GM12878 (cell line): ENCODE results near the gene DCC. TPM values are rescaled to one million over a fixed set of nuclear protein-coding genes. Genes with fewer than 3 reads are reported as not detected.

ENCODE experiments used
- ATAC-seq: fragments of 200-7000 bp; cut with Tn5 transposase; 3 replicates; pipeline ENCODE4 v1.9.1; 2020; ENCODE audit warnings: mild to moderate bottlenecking, moderate library complexity
- BruUV-seq: library from RNA; stranded (reverse); fragments of 400-500 nt; replicated peaks from 2 replicates; lab custom pipeline; 2021; lab: Mats Ljungman, UMichigan
- CTCF ChIA-PET: fragments of 300-600 bp; sonication (Branson Sonifier 250); formaldehyde crosslinking; extraction: SDS; loops from one replicate; lab custom pipeline; 2021; ENCODE audit warnings: inconsistent platforms; lab: Yijun Ruan, JAX
- POLR2A ChIA-PET: fragments of 350-600 bp; formaldehyde crosslinking; extraction: SDS; loops from one replicate; lab custom pipeline; 2021; ENCODE audit warnings: inconsistent platforms; lab: Charles Lee
- RAD21 ChIA-PET: fragments of 300-600 bp; sonication (Branson Sonifier 250); formaldehyde crosslinking; loops from one replicate; lab custom pipeline; 2023; ENCODE audit warnings: antibody characterized with exemption; ENCODE audit not compliant: unreplicated experiment; lab: Charles Lee
- SMC1A ChIA-PET: fragments of 300-600 bp; sonication (Branson Sonifier 250); formaldehyde crosslinking; loops from one replicate; lab custom pipeline; 2023; ENCODE audit not compliant: unreplicated experiment, uncharacterized antibody; lab: Charles Lee
- DNase-seq: peaks from one replicate; pipeline ENCODE4 v3.0.0-alpha.2; 2011; ENCODE audit warnings: low read depth, low spot score
- FAIRE-seq: peaks from 3 replicates; lab custom pipeline; 2011; peaks lifted over from hg19 to GRCh38; lab: Jason Lieb, UNC
- H2AFZ ChIP-seq: 2 replicates; pipeline ENCODE4 v1.6.0; 2011; ENCODE audit warnings: low read depth, low read length, control low read depth; ENCODE audit not compliant: control insufficient read depth
- H3K27ac ChIP-seq: 2 replicates; pipeline ENCODE4 v1.5.1; 2011; ENCODE audit warnings: control low read depth; ENCODE audit not compliant: control insufficient read depth, insufficient read depth
- H3K27me3 ChIP-seq, 2 experiments: replicated peaks in 1 of 2; 2 replicates each; pipeline versions ENCODE4 v1.6.0 to v1.6.1; 2011; ENCODE audit warnings: low read length in 1 of 2; ENCODE audit not compliant: control insufficient read depth in 2 of 2, insufficient read depth in 2 of 2
- H3K36me3 ChIP-seq, 2 experiments: 2 replicates each; pipeline ENCODE4 v1.5.1; 2011; ENCODE audit warnings: low read length in 1 of 2; ENCODE audit not compliant: control insufficient read depth in 2 of 2, insufficient read depth in 2 of 2
- H3K4me1 ChIP-seq: 2 replicates; pipeline ENCODE4 v1.6.1; 2011; ENCODE audit warnings: mild to moderate bottlenecking, low read length, moderate library complexity, mixed read lengths; ENCODE audit not compliant: control insufficient read depth, insufficient read depth
- H3K4me2 ChIP-seq: 2 replicates; pipeline ENCODE4 v1.6.0; 2011; ENCODE audit warnings: control low read depth; ENCODE audit not compliant: control insufficient read depth, insufficient read depth
- H3K4me3 ChIP-seq: fragments of 200-600 bp; sonication (generic); 2 replicates; pipeline ENCODE4 v1.5.1; 2016
- H3K79me2 ChIP-seq: 2 replicates; pipeline ENCODE4 v1.6.0; 2011; ENCODE audit warnings: low read length; ENCODE audit not compliant: control insufficient read depth, insufficient read depth
- H3K9ac ChIP-seq: 2 replicates; pipeline ENCODE4 v1.8.0; 2011; ENCODE audit warnings: low read length, control low read depth, mixed read lengths; ENCODE audit not compliant: control insufficient read depth, insufficient read depth
- H3K9me3 ChIP-seq: replicated peaks from 3 replicates; pipeline ENCODE4 v1.5.1; 2011; ENCODE audit warnings: mild to moderate bottlenecking, low read length; ENCODE audit not compliant: control insufficient read depth, insufficient read depth
- H4K20me1 ChIP-seq: 2 replicates; pipeline ENCODE4 v1.6.0; 2011; ENCODE audit not compliant: control insufficient read depth, insufficient read depth
- EGR1 ChIP-seq, 2 experiments: IDR thresholded peaks; 1 replicate in 1 of 2; 2 replicates in 1 of 2; pipeline ENCODE4 v1.6.1; 2011 to 2012; ENCODE audit warnings: low read depth in 2 of 2, low read length in 2 of 2, borderline replicate concordance in 1 of 2, mild to moderate bottlenecking in 1 of 2, moderate library complexity in 1 of 2
- IRF4 ChIP-seq: IDR thresholded peaks from 2 replicates; pipeline ENCODE4 v1.6.1; 2011; ENCODE audit warnings: low read depth, low read length
- JUNB ChIP-seq: IDR thresholded peaks from 2 replicates; pipeline ENCODE4 v1.6.1; 2016; ENCODE audit warnings: antibody characterized with exemption, mild to moderate bottlenecking
- PML ChIP-seq: IDR thresholded peaks from 2 replicates; pipeline ENCODE4 v1.6.1; 2012; ENCODE audit warnings: low read length, inconsistent platforms
- RCOR1 ChIP-seq: conservative IDR thresholded peaks from 2 replicates; pipeline ENCODE4 v1.6.1; 2012; ENCODE audit warnings: low read depth, low read length, improper control_type of control experiment
- SMAD1 ChIP-seq: fragments of 450-650 bp; IDR thresholded peaks from 2 replicates; pipeline ENCODE4 v1.6.1; 2018; ENCODE audit warnings: mild to moderate bottlenecking, low read depth; ENCODE audit not compliant: partially characterized antibody
- SP1 ChIP-seq: IDR thresholded peaks from one replicate; pipeline ENCODE4 v1.6.1; 2011; ENCODE audit warnings: low read depth, low read length
- YY1 ChIP-seq: IDR thresholded peaks from 2 replicates; pipeline ENCODE4 v1.6.1; 2011; ENCODE audit warnings: low read depth, mild to moderate bottlenecking, low read length
- ZBED1 ChIP-seq: IDR thresholded peaks from 2 replicates; pipeline ENCODE4 v1.6.1; 2016; ENCODE audit warnings: borderline replicate concordance
- ZNF207 ChIP-seq: fragments of 450-650 bp; IDR thresholded peaks from 2 replicates; pipeline ENCODE4 v1.6.1; 2014; ENCODE audit warnings: antibody characterized with exemption, mild to moderate bottlenecking, borderline replicate concordance
- WGBS: methylation state at CpG from one replicate; pipeline ENCODE4 v1.1.6; 2016; ENCODE audit warnings: low lambda C conversion rate; ENCODE audit not compliant: insufficient replicate concordance, insufficient coverage; ENCODE audit errors: missing lambda C conversion rate; 5-methylcytosine and 5-hydroxymethylcytosine counted together
- in situ Hi-C: fragments of 300-500 bp; cut with MboI; formaldehyde crosslinking; loops from 9 replicates; pipeline ENCODE4 v1.14.3; 2018; ENCODE audit warnings: mixed read lengths
- intact Hi-C: fragments of 100-400 bp; cut with micrococcal nuclease; formaldehyde crosslinking; loops from one replicate; pipeline ENCODE4 v1.14.2; 2022; ENCODE audit not compliant: unreplicated experiment
- polyA plus RNA-seq, 11 experiments: library from polyadenylated mRNA; depleted of rRNA in 4 of 11; unstranded in 6 of 11; stranded (reverse) in 5 of 11; fragments of >200 nt; fragmentation: Nextera tagmentation in 4 of 11; fragmentation: Illumina TruSeq in 1 of 11; extraction: Ambion mirVana in 4 of 11; extraction: Trizol in 1 of 11; gene quantifications; 1 replicate in 1 of 11; 2 replicates in 10 of 11; pipeline versions ENCODE4 v1.2.1 to v1.2.3, GENCODE V29; 2011 to 2016; ENCODE audit warnings: inconsistent platforms in 2 of 11, missing spikeins in 2 of 11, low read depth in 1 of 11
- total RNA-seq, 4 experiments: library from RNA; depleted of rRNA in 3 of 4; stranded (reverse); fragments of >200 nt in 3 of 4; fragmentation: Illumina TruSeq in 1 of 4; extraction: Trizol in 1 of 4; gene quantifications; 2 replicates each; pipeline versions ENCODE4 v1.2.1 to v1.2.3, GENCODE V29; 2013 to 2021
- TF ChIP-seq, protein P1 (sequence below), 3 experiments: IDR thresholded peaks in 2 of 3; conservative IDR thresholded peaks in 1 of 3; 2 replicates each; pipeline ENCODE4 v1.5.1; 2011; ENCODE audit warnings: low read depth in 3 of 3, low read length in 3 of 3, mild to moderate bottlenecking in 3 of 3, control low read depth in 2 of 3, moderate library complexity in 2 of 3, inconsistent platforms in 1 of 3, mixed read lengths in 1 of 3; ENCODE audit not compliant: control insufficient read depth in 2 of 3, insufficient read depth in 1 of 3; ENCODE audit errors: extremely low read depth in 1 of 3
- TF ChIP-seq, protein P2 (sequence below): IDR thresholded peaks from 2 replicates; pipeline ENCODE4 v1.6.1; 2011; ENCODE audit warnings: low read depth, low read length, improper control_type of control experiment, borderline replicate concordance
- TF ChIP-seq, protein P3 (sequence below): fragments of 150-350 bp; IDR thresholded peaks from 2 replicates; pipeline ENCODE4 v1.6.1; 2016; ENCODE audit warnings: low read depth, low read length

DCC gene
- total and polyA plus RNA-seq, 10 of the 15 experiments (the other 5 are each of a cell fraction or from before 2014, with no cell fraction given): 0.01 TPM; not detected in 9

DNA sequence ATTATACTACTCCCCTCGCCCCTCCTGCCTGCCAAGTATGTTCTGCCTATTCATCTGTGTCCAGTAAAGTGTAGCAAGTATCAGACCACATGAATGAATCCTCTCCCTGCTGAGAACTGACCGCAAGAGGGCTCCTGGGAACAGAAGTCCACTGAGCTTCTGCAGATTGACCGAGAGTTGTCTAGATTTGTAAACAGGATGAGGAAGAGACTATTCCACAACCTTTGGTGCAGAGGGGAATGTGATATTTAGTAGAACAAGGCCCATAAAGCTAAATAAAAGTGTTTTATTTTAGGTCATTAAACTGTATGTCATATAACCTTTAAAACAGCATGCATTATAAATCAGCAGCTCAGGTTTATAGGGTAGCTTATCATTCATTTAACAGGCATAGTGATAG is 377.0 kb downstream of the DCC start:
- no peak overlapping the region for H3K4me2 ChIP-seq
- no peaks in the 10 kb centered on the region for H3K9me3 ChIP-seq
- no peak overlapping the region for H2AFZ ChIP-seq
- intact Hi-C loops: loop anchor here (10.0 kb wide), 1 partner anchor 188 kb away; no protein-coding TSS in a partner anchor
- H3K4me3 ChIP-seq: no peak overlapping the region
- ChIA-PET SMC1A (no interaction called here), RAD21 (no interaction called here), CTCF (no interaction called here), POLR2A (no interaction called here)
- no peak overlapping the region for H3K27ac ChIP-seq
- H3K9ac ChIP-seq: no peak overlapping the region
- H3K4me1 ChIP-seq: no peaks in the 10 kb centered on the region
- H4K20me1 ChIP-seq: no peaks in the 10 kb centered on the region
- ATAC-seq: no peak; the same call in 2 of the 3 replicates
- in situ Hi-C loops: no loop called here
- TF ChIP-seq, protein P1, sequence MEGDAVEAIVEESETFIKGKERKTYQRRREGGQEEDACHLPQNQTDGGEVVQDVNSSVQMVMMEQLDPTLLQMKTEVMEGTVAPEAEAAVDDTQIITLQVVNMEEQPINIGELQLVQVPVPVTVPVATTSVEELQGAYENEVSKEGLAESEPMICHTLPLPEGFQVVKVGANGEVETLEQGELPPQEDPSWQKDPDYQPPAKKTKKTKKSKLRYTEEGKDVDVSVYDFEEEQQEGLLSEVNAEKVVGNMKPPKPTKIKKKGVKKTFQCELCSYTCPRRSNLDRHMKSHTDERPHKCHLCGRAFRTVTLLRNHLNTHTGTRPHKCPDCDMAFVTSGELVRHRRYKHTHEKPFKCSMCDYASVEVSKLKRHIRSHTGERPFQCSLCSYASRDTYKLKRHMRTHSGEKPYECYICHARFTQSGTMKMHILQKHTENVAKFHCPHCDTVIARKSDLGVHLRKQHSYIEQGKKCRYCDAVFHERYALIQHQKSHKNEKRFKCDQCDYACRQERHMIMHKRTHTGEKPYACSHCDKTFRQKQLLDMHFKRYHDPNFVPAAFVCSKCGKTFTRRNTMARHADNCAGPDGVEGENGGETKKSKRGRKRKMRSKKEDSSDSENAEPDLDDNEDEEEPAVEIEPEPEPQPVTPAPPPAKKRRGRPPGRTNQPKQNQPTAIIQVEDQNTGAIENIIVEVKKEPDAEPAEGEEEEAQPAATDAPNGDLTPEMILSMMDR (IDR thresholded peaks at IDR 0.05 in 2 of 3, conservative IDR thresholded peaks at IDR 0.05 in 1 of 3; ENCODE audit: control insufficient read depth in 2 of 3, extremely low read depth in 1 of 3, insufficient read depth in 1 of 3, low read depth in 3 of 3, low read length in 3 of 3): peak in 1 of 3 experiments; percentile 5; a peak in 1 of 6 replicates
- no peak for TF ChIP-seq PML
- TF ChIP-seq EGR1 (IDR thresholded peaks at IDR 0.05; ENCODE audit: borderline replicate concordance in 1 of 2, low read depth in 2 of 2, low read length in 2 of 2): no peak
- BruUV-seq: no TSS peak
- no peaks in the 10 kb centered on the region for H3K36me3 ChIP-seq
- no peaks in the 10 kb centered on the region for H3K27me3 ChIP-seq
- 31% methylated on average over 3 of the region's 3 CpGs for WGBS
- FAIRE-seq: no peak
- DNase-seq: no peak
- H3K79me2 ChIP-seq: no peaks in the 10 kb centered on the region

DNA sequence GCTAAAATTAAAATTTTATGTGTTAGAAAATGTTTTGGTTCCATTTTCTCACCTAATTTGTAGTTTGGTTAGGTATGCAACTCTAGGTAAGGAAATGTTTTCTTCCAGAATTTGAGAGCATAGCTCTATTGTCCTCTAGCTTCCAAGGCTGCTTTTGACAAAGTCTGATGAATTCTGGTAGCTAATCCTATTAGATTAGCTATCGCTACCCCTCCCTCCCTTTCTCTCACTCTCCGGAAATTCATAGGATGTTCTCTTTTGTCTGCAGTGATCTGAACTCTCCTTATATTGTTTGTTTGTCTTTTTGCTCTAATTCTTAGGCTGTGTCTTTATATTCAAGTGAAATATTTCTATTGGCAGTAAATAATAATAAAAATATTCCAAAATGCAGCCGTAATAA is 382.9 kb downstream of the DCC start:
- ChIA-PET POLR2A (no interaction called here), RAD21 (no interaction called here), CTCF (no interaction called here), SMC1A (no interaction called here)
- ATAC-seq (no peak), FAIRE-seq (no peak), DNase-seq (no peak)
- Histone ChIP-seq H3K4me1 (no peaks in the 10 kb centered on the region), H3K27me3 (no peaks in the 10 kb centered on the region), H3K4me3 (no peak overlapping the region), H3K9ac (no peak overlapping the region), H3K36me3 (no peaks in the 10 kb centered on the region), H4K20me1 (no peaks in the 10 kb centered on the region), H3K27ac (no peak overlapping the region), H2AFZ (no peak overlapping the region), H3K79me2 (no peaks in the 10 kb centered on the region), H3K4me2 (no peak overlapping the region), H3K9me3 (no peaks in the 10 kb centered on the region)
- intact Hi-C loops: no loop called here
- 51% methylated on average over 3 of the region's 3 CpGs for WGBS
- in situ Hi-C loops: no loop called here
- BruUV-seq: no TSS peak
- no peak for TF ChIP-seq YY1
- TF ChIP-seq RCOR1: no peak
- TF ChIP-seq ZNF207: no peak
- TF ChIP-seq SP1: no peak
- TF ChIP-seq ZBED1: no peak
- TF ChIP-seq JUNB: no peak
- TF ChIP-seq, protein P2, sequence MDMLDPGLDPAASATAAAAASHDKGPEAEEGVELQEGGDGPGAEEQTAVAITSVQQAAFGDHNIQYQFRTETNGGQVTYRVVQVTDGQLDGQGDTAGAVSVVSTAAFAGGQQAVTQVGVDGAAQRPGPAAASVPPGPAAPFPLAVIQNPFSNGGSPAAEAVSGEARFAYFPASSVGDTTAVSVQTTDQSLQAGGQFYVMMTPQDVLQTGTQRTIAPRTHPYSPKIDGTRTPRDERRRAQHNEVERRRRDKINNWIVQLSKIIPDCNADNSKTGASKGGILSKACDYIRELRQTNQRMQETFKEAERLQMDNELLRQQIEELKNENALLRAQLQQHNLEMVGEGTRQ: no peak
- TF ChIP-seq SMAD1: no peak
- no peak for TF ChIP-seq IRF4
- TF ChIP-seq, protein P3, sequence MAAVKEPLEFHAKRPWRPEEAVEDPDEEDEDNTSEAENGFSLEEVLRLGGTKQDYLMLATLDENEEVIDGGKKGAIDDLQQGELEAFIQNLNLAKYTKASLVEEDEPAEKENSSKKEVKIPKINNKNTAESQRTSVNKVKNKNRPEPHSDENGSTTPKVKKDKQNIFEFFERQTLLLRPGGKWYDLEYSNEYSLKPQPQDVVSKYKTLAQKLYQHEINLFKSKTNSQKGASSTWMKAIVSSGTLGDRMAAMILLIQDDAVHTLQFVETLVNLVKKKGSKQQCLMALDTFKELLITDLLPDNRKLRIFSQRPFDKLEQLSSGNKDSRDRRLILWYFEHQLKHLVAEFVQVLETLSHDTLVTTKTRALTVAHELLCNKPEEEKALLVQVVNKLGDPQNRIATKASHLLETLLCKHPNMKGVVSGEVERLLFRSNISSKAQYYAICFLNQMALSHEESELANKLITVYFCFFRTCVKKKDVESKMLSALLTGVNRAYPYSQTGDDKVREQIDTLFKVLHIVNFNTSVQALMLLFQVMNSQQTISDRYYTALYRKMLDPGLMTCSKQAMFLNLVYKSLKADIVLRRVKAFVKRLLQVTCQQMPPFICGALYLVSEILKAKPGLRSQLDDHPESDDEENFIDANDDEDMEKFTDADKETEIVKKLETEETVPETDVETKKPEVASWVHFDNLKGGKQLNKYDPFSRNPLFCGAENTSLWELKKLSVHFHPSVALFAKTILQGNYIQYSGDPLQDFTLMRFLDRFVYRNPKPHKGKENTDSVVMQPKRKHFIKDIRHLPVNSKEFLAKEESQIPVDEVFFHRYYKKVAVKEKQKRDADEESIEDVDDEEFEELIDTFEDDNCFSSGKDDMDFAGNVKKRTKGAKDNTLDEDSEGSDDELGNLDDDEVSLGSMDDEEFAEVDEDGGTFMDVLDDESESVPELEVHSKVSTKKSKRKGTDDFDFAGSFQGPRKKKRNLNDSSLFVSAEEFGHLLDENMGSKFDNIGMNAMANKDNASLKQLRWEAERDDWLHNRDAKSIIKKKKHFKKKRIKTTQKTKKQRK: no peak
